LoVo (cell line): Measurements from ENCODE around the gene DMTF1.
A peak's percentile ranks its signal among the peaks of the same experiment; 100 is the strongest.
"Not testable (repeated sequence)": the region's sequence is repeated elsewhere in the genome, so short reads cannot be mapped to it uniquely, and the experiment has no call there.

Experiments used
- DNase-seq: peaks from one replicate; pipeline ENCODE4 v3.0.0-alpha.2; 2016; ENCODE audit warnings: low spot score

The DMTF1 gene

GRCh38 chr7:87152112-87152896, at the start of gene DMTF1:
Gene DMTF1, plus strand, starts transcription at chr7:87152453. Its CDS starts 12,489 bp downstream, at chr7:87164942.
- DNase-seq: peak; percentile 98

GRCh38 chr7:87105401-87105800, 46.9 kb upstream of the DMTF1 start:
- no peak for DNase-seq

GRCh38 chr7:87106974-87107612, 45.2 kb upstream of the DMTF1 start:
- DNase-seq: no peak

- DNase-seq: no peak
Observed at GRCh38 chr7:87107949-87108776, 44.1 kb upstream of the DMTF1 start.

GRCh38 chr7:87110778-87111177, 41.5 kb upstream of the DMTF1 start:
- no peak for DNase-seq

GRCh38 chr7:87111877-87112276, 40.4 kb upstream of the DMTF1 start:
- no peak for DNase-seq

- no peak for DNase-seq
Observed at GRCh38 chr7:87113077-87113476, 39.2 kb upstream of the DMTF1 start.

- DNase-seq: not testable (repeated sequence)
Observed at GRCh38 chr7:87113904-87114303, 38.3 kb upstream of the DMTF1 start.

- DNase-seq: not testable (repeated sequence)
Observed at GRCh38 chr7:87115772-87116171, 36.5 kb upstream of the DMTF1 start.

GRCh38 chr7:87116315-87116714, 35.9 kb upstream of the DMTF1 start:
- no peak for DNase-seq

- no peak for DNase-seq
Observed at GRCh38 chr7:87119581-87119980, 32.7 kb upstream of the DMTF1 start.

- no peak for DNase-seq
Observed at GRCh38 chr7:87123105-87123504, 29.1 kb upstream of the DMTF1 start.

GRCh38 chr7:87127019-87127418, 25.2 kb upstream of the DMTF1 start:
- no peak for DNase-seq

GRCh38 chr7:87128861-87129267, 23.4 kb upstream of the DMTF1 start:
- no peak for DNase-seq

GRCh38 chr7:87129332-87129731, 22.9 kb upstream of the DMTF1 start:
- no peak for DNase-seq

- no peak for DNase-seq
Observed at GRCh38 chr7:87129848-87130247, 22.4 kb upstream of the DMTF1 start.

- no peak for DNase-seq
Observed at GRCh38 chr7:87131771-87132170, 20.5 kb upstream of the DMTF1 start.

- DNase-seq: no peak
Observed at GRCh38 chr7:87137271-87137670, 15.0 kb upstream of the DMTF1 start.

- no peak for DNase-seq
Observed at GRCh38 chr7:87139514-87139913, 12.7 kb upstream of the DMTF1 start.

GRCh38 chr7:87140271-87140748, 11.9 kb upstream of the DMTF1 start:
- peak; percentile 7 for DNase-seq

GRCh38 chr7:87144173-87144657, 8.0 kb upstream of the DMTF1 start:
- no peak for DNase-seq

GRCh38 chr7:87146740-87147386, 5.4 kb upstream of the DMTF1 start:
- DNase-seq: no peak
